IMR-90 (cell line): ENCODE data around the gene CYTH1. TPM values are rescaled to one million over a fixed set of nuclear protein-coding genes. Genes with fewer than 3 reads are reported as not detected.

Experiments used
- ATAC-seq: fragments of 200-7000 bp; cut with Tn5 transposase; 2 replicates; pipeline ENCODE4 v1.9.1; 2020; ENCODE audit warnings: low read depth, mild to moderate bottlenecking, moderate library complexity
- BruUV-seq: library from RNA; stranded (reverse); fragments of 400-500 nt; replicated peaks from 2 replicates; lab custom pipeline; 2021; lab: Mats Ljungman, UMichigan
- CTCF ChIA-PET: fragments of 300-600 bp; formaldehyde crosslinking; extraction: SDS; loops from one replicate; lab custom pipeline; 2021; ENCODE audit warnings: antibody characterized with exemption; lab: Yijun Ruan, JAX
- POLR2A ChIA-PET: fragments of 300-600 bp; sonication (Branson Sonifier 250); formaldehyde crosslinking; loops from one replicate; lab custom pipeline; 2022; ENCODE audit warnings: antibody characterized with exemption; ENCODE audit not compliant: unreplicated experiment; lab: Charles Lee
- DNase-seq: peaks from one replicate; pipeline ENCODE4 v3.0.0; 2013
- H2AFZ ChIP-seq: replicated peaks from 2 replicates; pipeline ENCODE3; 2013; ENCODE audit warnings: low read length, mild to moderate bottlenecking; ENCODE audit not compliant: poor library complexity
- H2AK5ac ChIP-seq: 2 replicates; pipeline ENCODE4 v1.6.1; 2013; ENCODE audit warnings: low read depth, low read length, inconsistent platforms
- H2AK9ac ChIP-seq: replicated peaks from 2 replicates; pipeline ENCODE3; 2013; ENCODE audit warnings: mild to moderate bottlenecking, low read depth, low read length, moderate library complexity; ENCODE audit not compliant: poor library complexity
- H2BK120ac ChIP-seq: 2 replicates; pipeline ENCODE4 v1.6.1; 2013; ENCODE audit warnings: low read depth, low read length, inconsistent platforms
- H2BK15ac ChIP-seq: 3 replicates; pipeline ENCODE4 v1.6.1; 2013; ENCODE audit warnings: low read depth, low read length, inconsistent platforms
- H2BK20ac ChIP-seq: 2 replicates; pipeline ENCODE4 v1.6.1; 2013; ENCODE audit warnings: low read depth, mild to moderate bottlenecking, inconsistent platforms, low read length, moderate library complexity
- H2BK5ac ChIP-seq: 2 replicates; pipeline ENCODE4 v1.6.1; 2013; ENCODE audit warnings: mild to moderate bottlenecking, low read depth, low read length, inconsistent platforms; ENCODE audit not compliant: poor library complexity, severe bottlenecking
- H3K14ac ChIP-seq: replicated peaks from 2 replicates; pipeline ENCODE4 v1.6.1; 2013; ENCODE audit warnings: low read depth, low read length, inconsistent platforms
- H3K18ac ChIP-seq: 2 replicates; pipeline ENCODE4 v1.6.1; 2013; ENCODE audit warnings: low read depth, low read length, control low read depth
- H3K23ac ChIP-seq: 2 replicates; pipeline ENCODE4 v1.6.1; 2013; ENCODE audit warnings: low read depth, low read length, inconsistent platforms
- H3K27ac ChIP-seq: 2 replicates; pipeline ENCODE4 v1.5.1; 2013; ENCODE audit warnings: mild to moderate bottlenecking, control low read depth, low read length; ENCODE audit not compliant: insufficient read depth
- H3K27me3 ChIP-seq: 2 replicates; pipeline ENCODE4 v1.6.1; 2013; ENCODE audit warnings: low read length; ENCODE audit not compliant: control insufficient read depth, insufficient read depth
- H3K36me3 ChIP-seq: 2 replicates; pipeline ENCODE4 v1.6.1; 2013; ENCODE audit warnings: low read length, mixed read lengths; ENCODE audit not compliant: control insufficient read depth, insufficient read depth
- H3K4ac ChIP-seq: 2 replicates; pipeline ENCODE4 v1.6.1; 2013; ENCODE audit warnings: low read depth, low read length, inconsistent platforms
- H3K4me1 ChIP-seq: 2 replicates; pipeline ENCODE4 v1.6.1; 2013; ENCODE audit warnings: low read length, mixed read lengths; ENCODE audit not compliant: control insufficient read depth, insufficient read depth
- H3K4me2 ChIP-seq: 2 replicates; pipeline ENCODE4 v1.6.1; 2013; ENCODE audit warnings: low read depth, mild to moderate bottlenecking, control low read depth, low read length, moderate library complexity
- H3K4me3 ChIP-seq: 2 replicates; pipeline ENCODE4 v1.5.1; 2013; ENCODE audit warnings: low read depth, mild to moderate bottlenecking, control low read depth, low read length, moderate library complexity; ENCODE audit not compliant: insufficient read depth
- H3K56ac ChIP-seq: 2 replicates; pipeline ENCODE4 v1.6.1; 2013; ENCODE audit warnings: low read length, inconsistent platforms; ENCODE audit not compliant: insufficient read depth; ENCODE audit errors: extremely low read depth
- H3K79me1 ChIP-seq, 2 experiments: 2 replicates each; pipeline ENCODE4 v1.6.1; 2013; ENCODE audit warnings: low read length in 2 of 2, inconsistent platforms in 1 of 2, low read depth in 1 of 2
- H3K9ac ChIP-seq: 2 replicates; pipeline ENCODE4 v1.6.1; 2013; ENCODE audit warnings: low read depth, low read length, control low read depth
- H3K9me1 ChIP-seq: 2 replicates; pipeline ENCODE4 v1.6.1; 2013; ENCODE audit warnings: low read length, inconsistent platforms; ENCODE audit not compliant: insufficient read depth
- H3K9me3 ChIP-seq: 2 replicates; pipeline ENCODE4 v1.6.1; 2013; ENCODE audit warnings: low read length; ENCODE audit not compliant: control insufficient read depth, insufficient read depth
- H4K20me1 ChIP-seq: 2 replicates; pipeline ENCODE4 v1.6.1; 2013; ENCODE audit warnings: low read length, inconsistent platforms; ENCODE audit not compliant: insufficient read depth
- H4K5ac ChIP-seq: 2 replicates; pipeline ENCODE4 v1.6.1; 2013; ENCODE audit warnings: mild to moderate bottlenecking, low read depth, low read length, control low read depth
- H4K8ac ChIP-seq, 2 experiments: 2 replicates each; pipeline ENCODE4 v1.6.1; 2013; ENCODE audit warnings: low read depth in 2 of 2, low read length in 2 of 2, control low read depth in 1 of 2, inconsistent platforms in 1 of 2
- H4K91ac ChIP-seq: 2 replicates; pipeline ENCODE4 v1.6.1; 2013; ENCODE audit warnings: low read depth, low read length, inconsistent platforms; ENCODE audit not compliant: insufficient read depth
- CEBPB ChIP-seq: IDR thresholded peaks from 2 replicates; pipeline ENCODE4 v1.6.1; 2012; ENCODE audit warnings: low read depth, low read length, improper control_type of control experiment
- ELK1 ChIP-seq: fragments of 150-350 bp; IDR thresholded peaks from 2 replicates; pipeline ENCODE4 v1.6.1; 2016; ENCODE audit warnings: low read depth, mild to moderate bottlenecking, low read length, moderate library complexity, borderline replicate concordance
- FOS ChIP-seq: fragments of 150-350 bp; IDR thresholded peaks from 2 replicates; pipeline ENCODE4 v1.6.1; 2016; ENCODE audit warnings: low read depth, low read length
- MAFK ChIP-seq: IDR thresholded peaks from 2 replicates; pipeline ENCODE4 v1.6.1; 2012; ENCODE audit warnings: low read depth, low read length, improper control_type of control experiment
- MAZ ChIP-seq: IDR thresholded peaks from 2 replicates; pipeline ENCODE4 v1.6.1; 2012; ENCODE audit warnings: low read depth, mild to moderate bottlenecking, low read length, improper control_type of control experiment, moderate library complexity, borderline replicate concordance
- MXI1 ChIP-seq: IDR thresholded peaks from 2 replicates; pipeline ENCODE4 v1.6.1; 2012; ENCODE audit warnings: low read depth, mild to moderate bottlenecking, low read length, moderate library complexity, borderline replicate concordance
- WGBS, 2 experiments: methylation state at CpG; one replicate each; pipeline versions ENCODE4 v1.1.5 to v1.1.7; 2013; ENCODE audit warnings: missing lambda C conversion rate in 2 of 2; ENCODE audit not compliant: insufficient read length in 1 of 2; ENCODE audit errors: extremely low coverage in 2 of 2; 5-methylcytosine and 5-hydroxymethylcytosine counted together
- dilution Hi-C: fragments of 300-500 bp; cut with HindIII; formaldehyde crosslinking; loops from one replicate; pipeline ENCODE4 v1.14.3; 2018; ENCODE audit warnings: low sequenced_read_pairs; ENCODE audit not compliant: unreplicated experiment
- in situ Hi-C: fragments of 300-500 bp; cut with MboI; formaldehyde crosslinking; loops from 3 replicates; pipeline ENCODE4 v1.14.3; 2019; ENCODE audit warnings: low sequenced_read_pairs, inconsistent platforms, mixed read lengths
- intact Hi-C: fragments of 100-400 bp; cut with micrococcal nuclease; formaldehyde crosslinking; loops from 2 replicates; pipeline ENCODE4 v1.10.0; 2022
- polyA plus RNA-seq, 3 experiments: library from polyadenylated mRNA; depleted of rRNA; stranded (reverse); fragments of >200 nt; gene quantifications; 2 replicates each; pipeline ENCODE4 v1.2.3, GENCODE V29; 2012; ENCODE audit warnings: low replicate concordance in 1 of 3
- total RNA-seq: library from RNA; depleted of rRNA; stranded (reverse); fragments of >200 nt; gene quantifications from 2 replicates; pipeline ENCODE4 v1.2.3, GENCODE V29; 2012

Gene CYTH1
- total and polyA plus RNA-seq, 2 of the 4 experiments (the other 2 are of a cell fraction): 7.9 to 12.4 TPM

- Histone ChIP-seq H3K9ac (no peak overlapping the region), H2BK15ac (no peak overlapping the region), H4K5ac (no peak overlapping the region), H3K14ac (no peak overlapping the region), H3K9me1 (peaks cover 5% of the 10 kb centered on the region; the same call in 1 of the 2 replicates), H2BK5ac (no peak overlapping the region), H3K4me1 (no peaks in the 10 kb centered on the region), H4K20me1 (peaks cover 9% of the 10 kb centered on the region), H3K27ac (no peak overlapping the region), H3K36me3 (peaks cover 62% of the 10 kb centered on the region), H2BK120ac (no peak overlapping the region), H3K18ac (no peak overlapping the region), H3K56ac (no peak overlapping the region), H2AK5ac (no peak overlapping the region), H4K91ac (no peak overlapping the region), H3K4me2 (no peak overlapping the region), H2AK9ac (no peak overlapping the region), H2AFZ (no peak overlapping the region), H3K79me1 (peaks cover 17 to 51% of the 10 kb centered on the region in 2 experiments), H3K4ac (no peak overlapping the region), H2BK20ac (no peak overlapping the region), H4K8ac (no peak overlapping the region), H3K4me3 (no peak overlapping the region), H3K23ac (no peak overlapping the region), H3K9me3 (no peaks in the 10 kb centered on the region), H3K27me3 (no peaks in the 10 kb centered on the region)
- TF ChIP-seq FOS (no peak), MXI1 (no peak), MAZ (no peak), MAFK (no peak), CEBPB (no peak), ELK1 (no peak)
- ChIA-PET CTCF (no interaction called here), POLR2A (no interaction called here)
- in situ Hi-C loops (no loop called here), intact Hi-C loops (no loop called here), dilution Hi-C loops (no loop called here)
- no peak for ATAC-seq
- DNase-seq: no peak
- no TSS peak for BruUV-seq
- WGBS, 2 experiments: 60% methylated on average over 1 of the region's 9 CpGs; no CpG with 5 or more reads in 1 of the 2 experiments
These were observed 24.4 kb upstream of the CYTH1 start for GRCh38 chr17:78806451-78806850.
